Umbilical cord (tissue), 2 donors: ENCODE results near the gene PGM3. TPM values are rescaled to one million over a fixed set of nuclear protein-coding genes. Genes with fewer than 3 reads are reported as not detected.

Source experiments
- DNase-seq: peaks from one replicate; pipeline ENCODE4 v3.0.0-alpha.2; 2015; ENCODE audit warnings: low spot score
- total RNA-seq: library from RNA; depleted of rRNA; stranded (reverse); fragments of >200 nt; gene quantifications from one replicate; pipeline ENCODE4 v1.2.3, GENCODE V29; 2014; ENCODE audit warnings: low replicate concordance; ENCODE audit not compliant: insufficient read depth

PGM3 gene
- total RNA-seq, 1 donor from 2014 or later, result 99.9 TPM

- DNase-seq, result peak; percentile 88
Measured at GRCh38 chr6:83183082-83183828, 9.8 kb downstream of the PGM3 start.

- no peak for DNase-seq
Measured at GRCh38 chr6:83182114-83182513, 11.0 kb downstream of the PGM3 start.

- DNase-seq, result no peak
Measured at GRCh38 chr6:83180426-83180950, 12.6 kb downstream of the PGM3 start.

- DNase-seq, result peak; percentile 79
Measured at GRCh38 chr6:83176246-83176645, 16.8 kb downstream of the PGM3 start.

DNA sequence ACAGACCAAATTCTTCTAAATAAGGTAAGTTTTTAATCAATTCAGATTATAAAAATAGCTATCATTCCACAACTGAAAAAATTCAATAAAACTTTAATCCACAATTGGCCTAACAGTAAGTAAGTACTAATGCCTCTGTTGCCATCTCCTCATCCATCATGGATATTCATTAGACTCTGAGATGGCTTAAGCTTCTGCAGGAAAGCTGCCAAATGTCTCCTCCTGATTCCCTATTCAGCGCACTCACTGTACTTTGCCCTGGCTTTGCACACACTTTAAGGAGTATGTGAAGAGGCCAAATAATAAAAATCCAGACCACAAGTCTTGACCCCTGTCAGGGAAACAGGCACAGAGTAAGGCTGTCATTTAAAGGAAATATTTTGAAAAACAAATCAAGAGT lies 23.6 kb downstream of the PGM3 start:
- DNase-seq, result peak; percentile 80

GRCh38 chr6:83169106-83169505 lies 24.0 kb downstream of the PGM3 start:
- no peak for DNase-seq

GRCh38 chr6:83168556-83168955 lies 24.5 kb downstream of the PGM3 start:
- DNase-seq, result no peak

DNA sequence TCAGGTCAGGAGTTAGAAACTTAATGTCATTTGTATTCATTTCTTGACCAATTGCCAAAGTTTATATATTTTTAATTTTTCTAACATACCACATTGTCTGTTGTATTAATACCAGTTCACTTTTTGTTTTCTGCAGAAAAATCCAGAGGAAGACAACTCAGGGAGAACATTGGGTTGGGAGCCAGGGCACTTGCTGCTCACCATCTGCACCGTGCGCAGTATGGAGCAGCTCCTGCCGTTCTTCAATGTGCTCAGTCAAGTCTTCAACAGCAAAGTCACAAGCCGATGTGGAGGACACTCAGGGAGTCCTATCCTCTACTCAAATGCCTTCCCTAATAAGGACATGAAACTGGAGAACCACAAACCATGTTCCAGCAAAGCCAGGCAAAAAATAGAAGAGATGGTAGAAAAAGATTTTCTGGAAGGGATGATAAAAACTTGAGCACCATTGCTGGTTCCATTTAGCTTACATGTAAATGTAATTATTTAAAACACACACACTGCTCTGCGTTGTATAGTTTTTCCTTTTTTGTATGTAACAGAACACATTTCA lies 25.3 kb downstream of the PGM3 start:
- DNase-seq, result no peak

GRCh38 chr6:83160167-83160566 lies 32.9 kb downstream of the PGM3 start:
- DNase-seq, result no peak

DNA sequence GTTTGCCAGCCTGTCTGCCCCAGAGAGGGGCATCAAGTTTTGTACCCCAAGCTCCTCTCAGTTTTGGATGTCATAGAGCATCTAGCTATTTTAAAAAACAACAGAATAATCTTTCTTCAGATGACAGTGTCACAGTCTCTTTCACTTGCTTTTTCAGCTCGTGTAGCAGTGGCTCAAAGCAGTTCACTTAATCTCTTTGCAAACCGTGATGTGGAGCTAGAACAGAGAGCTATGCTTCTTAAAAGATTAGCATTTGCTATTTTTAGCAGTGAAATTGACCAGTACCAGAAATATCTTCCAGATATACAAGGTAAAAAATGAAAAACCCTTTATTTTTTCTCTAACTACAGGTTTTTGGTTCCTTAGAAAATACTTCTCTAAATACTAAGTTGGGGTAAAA lies 37.3 kb downstream of the PGM3 start:
- DNase-seq, result no peak

- DNase-seq, result no peak
Measured at GRCh38 chr6:83153883-83154521, 39.1 kb downstream of the PGM3 start.

- DNase-seq, result no peak
Measured at GRCh38 chr6:83152913-83153312, 40.2 kb downstream of the PGM3 start.

GRCh38 chr6:83151114-83151513 lies 42.0 kb downstream of the PGM3 start:
- no peak for DNase-seq

DNA sequence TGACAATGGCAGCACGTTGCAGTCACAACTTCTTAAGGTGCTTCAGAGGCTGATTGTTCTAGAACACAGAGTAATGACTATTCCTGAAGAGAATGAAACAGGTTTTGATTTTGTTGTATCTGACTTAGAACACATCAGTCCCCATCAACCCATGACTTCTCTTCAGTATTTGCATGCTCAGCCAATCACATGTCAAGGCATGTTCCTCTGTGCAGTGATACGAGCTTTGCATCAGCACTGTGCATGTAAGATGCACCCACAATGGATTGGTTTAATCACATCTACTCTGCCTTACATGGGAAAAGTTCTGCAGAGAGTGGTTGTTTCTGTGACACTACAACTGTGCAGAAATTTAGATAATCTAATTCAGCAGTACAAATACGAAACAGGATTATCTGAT lies 54.3 kb downstream of the PGM3 start:
- DNase-seq, result no peak

- no peak for DNase-seq
Measured at GRCh38 chr6:83138118-83138722, 54.8 kb downstream of the PGM3 start.

DNA sequence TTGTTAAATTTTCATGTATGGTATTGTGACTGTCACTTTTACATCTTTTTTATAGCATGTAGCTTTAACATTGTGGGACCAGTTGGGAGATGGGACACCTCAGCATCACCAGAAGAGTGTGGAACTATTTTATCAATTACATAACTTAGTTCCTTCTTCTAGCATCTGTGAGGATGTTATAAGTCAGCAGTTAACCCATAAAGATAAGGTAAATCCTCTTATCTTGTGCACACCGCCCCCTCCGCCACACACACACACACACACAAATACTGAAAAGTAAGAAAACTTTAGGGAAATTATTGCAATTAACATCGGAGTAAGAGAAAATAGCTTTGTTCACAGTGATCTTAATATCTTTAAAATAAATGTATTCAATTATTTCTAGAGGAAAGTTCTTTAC lies 60.9 kb downstream of the PGM3 start:
- no peak for DNase-seq

- no peak for DNase-seq
Measured at GRCh38 chr6:83127976-83128375, 65.1 kb downstream of the PGM3 start.

DNA sequence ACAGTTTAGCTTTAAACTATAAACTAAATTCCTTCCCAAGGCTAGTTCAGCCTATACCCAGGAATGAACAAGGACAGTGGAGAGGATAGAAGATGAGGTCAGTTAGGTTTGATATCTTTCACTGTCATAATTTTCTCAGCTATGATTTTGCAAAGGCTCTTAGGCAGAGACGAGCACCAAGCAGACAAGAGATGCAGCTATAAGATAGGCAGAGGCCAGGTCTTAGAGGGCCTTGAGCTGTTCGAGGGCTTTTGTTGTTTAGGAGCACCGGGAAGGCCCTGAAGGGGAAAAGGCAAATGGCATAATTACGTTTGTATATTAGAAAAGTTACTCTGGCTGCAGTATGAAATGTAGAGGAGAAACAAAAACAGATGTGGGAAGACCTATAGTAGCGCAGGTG lies 65.8 kb downstream of the PGM3 start:
- DNase-seq, result no peak

DNA sequence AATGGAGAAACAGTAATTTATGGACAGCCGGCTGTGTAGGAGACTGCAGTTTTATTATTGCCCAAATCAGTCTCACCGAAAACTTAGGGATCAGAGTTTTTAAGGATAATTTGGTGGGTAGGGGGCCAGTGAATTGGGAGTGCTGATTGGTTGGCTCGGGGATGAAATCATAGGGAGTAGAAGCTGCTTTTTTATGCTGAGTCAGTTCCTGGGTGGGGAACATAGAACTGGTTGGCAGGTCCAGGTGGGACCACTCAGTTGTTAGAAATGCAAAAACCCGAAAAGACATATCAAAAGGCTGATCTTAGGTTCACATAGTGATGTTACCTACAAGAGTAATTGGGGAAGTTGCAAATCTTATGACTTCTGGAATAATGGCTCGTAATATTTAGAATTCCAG lies 66.3 kb downstream of the PGM3 start:
- no peak for DNase-seq

DNA sequence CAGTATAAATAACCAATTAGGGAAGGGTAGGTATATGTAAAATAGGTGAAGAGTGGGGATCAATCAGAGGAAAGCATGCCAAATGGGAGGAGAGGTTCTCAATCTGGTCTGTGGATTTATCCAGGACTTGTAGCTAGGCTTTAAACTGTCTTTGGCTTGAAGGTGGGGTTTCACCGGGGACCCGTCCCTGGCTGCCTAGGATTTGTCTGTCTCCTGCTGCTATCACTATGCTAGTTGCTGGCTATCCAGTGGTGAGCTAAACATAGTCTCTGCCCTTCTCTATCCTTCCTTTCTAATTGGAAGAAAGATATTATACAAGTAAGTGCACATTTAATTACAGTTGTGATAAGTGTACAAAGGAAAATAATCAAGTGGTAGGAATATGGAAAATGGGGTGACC lies 66.8 kb downstream of the PGM3 start:
- no peak for DNase-seq

- no peak for DNase-seq
Measured at GRCh38 chr6:83125425-83125824, 67.6 kb downstream of the PGM3 start.

DNA sequence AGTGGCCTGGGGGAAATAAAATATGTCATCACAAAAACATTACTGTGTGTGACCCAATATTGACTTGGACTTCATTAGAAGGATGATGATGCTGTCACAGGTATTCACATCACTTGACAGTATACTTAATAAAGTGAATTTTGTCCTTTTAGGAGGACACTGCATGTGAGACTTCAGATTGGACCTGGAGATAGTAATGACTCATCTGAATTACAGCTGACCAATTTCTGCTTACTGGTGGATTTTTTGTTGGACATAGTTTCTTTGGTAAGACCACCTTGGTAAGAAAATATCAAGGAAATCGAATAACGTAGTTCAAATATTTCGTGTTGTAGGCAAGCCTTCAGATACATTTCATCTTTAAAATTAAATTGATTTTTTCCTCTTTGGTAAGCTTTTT lies 68.5 kb downstream of the PGM3 start:
- no peak for DNase-seq
